Uterus (tissue), 2 donors: ENCODE measurements around the gene DACT2.

Experiments used
- POLR2A ChIP-seq, 2 donors: fragments of 450-650 bp; IDR thresholded peaks; one replicate each; pipeline ENCODE4 v1.6.1; 2016; ENCODE audit warnings: antibody characterized with exemption in 2 of 2, mild to moderate bottlenecking in 1 of 2, moderate library complexity in 1 of 2
- TF ChIP-seq, protein P1 (sequence below), 4 experiments: fragments of 200-600 bp in 2 of 4; fragments of 450-650 bp in 2 of 4; sonication (generic) in 2 of 4; IDR thresholded peaks; one replicate each; pipeline ENCODE4 v1.5.1; 2016 to 2019; ENCODE audit warnings: antibody characterized with exemption in 4 of 4, mild to moderate bottlenecking in 2 of 4, moderate library complexity in 1 of 4

DNA sequence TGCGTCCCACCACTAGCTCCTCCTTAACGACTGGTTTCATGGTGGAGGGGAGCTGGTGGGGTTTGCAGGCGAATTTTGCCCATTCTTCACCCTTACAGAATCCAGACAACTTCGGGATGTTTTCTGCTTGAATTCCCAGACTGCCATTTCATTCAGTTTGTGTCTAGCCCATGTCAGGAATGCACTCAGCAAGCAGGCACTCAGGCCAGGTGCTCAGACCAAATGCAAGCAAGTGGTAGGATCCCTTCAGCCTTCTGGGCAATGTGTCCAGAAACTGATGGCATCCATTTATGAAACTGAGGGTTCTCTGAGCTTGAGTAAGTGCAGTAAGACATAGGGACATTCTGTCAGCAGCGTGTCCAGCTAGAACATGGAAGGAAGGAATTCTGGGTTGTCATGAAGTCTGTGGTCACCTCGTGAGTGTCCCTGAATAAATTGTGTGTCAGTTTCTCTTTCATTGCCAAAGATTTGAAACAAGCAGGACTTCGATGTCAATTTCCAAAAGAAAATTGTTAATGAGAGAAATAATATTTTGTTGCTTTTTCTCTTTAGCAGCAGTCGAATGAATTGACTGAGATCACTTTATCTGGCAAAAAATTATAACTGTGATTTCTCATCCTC lies 21.8 kb upstream of the DACT2 start:
- TF ChIP-seq, protein P1, sequence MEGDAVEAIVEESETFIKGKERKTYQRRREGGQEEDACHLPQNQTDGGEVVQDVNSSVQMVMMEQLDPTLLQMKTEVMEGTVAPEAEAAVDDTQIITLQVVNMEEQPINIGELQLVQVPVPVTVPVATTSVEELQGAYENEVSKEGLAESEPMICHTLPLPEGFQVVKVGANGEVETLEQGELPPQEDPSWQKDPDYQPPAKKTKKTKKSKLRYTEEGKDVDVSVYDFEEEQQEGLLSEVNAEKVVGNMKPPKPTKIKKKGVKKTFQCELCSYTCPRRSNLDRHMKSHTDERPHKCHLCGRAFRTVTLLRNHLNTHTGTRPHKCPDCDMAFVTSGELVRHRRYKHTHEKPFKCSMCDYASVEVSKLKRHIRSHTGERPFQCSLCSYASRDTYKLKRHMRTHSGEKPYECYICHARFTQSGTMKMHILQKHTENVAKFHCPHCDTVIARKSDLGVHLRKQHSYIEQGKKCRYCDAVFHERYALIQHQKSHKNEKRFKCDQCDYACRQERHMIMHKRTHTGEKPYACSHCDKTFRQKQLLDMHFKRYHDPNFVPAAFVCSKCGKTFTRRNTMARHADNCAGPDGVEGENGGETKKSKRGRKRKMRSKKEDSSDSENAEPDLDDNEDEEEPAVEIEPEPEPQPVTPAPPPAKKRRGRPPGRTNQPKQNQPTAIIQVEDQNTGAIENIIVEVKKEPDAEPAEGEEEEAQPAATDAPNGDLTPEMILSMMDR (IDR thresholded peaks at IDR 0.05) = no peak
- TF ChIP-seq POLR2A (IDR thresholded peaks at IDR 0.05) = no peak
